ENCODE results near the gene SPNS3.

SPNS3 gene

GRCh38 chr17:4534515-4534914 is 100.8 kb downstream of the SPNS3 start:
- TF ChIP-seq, protein P1, sequence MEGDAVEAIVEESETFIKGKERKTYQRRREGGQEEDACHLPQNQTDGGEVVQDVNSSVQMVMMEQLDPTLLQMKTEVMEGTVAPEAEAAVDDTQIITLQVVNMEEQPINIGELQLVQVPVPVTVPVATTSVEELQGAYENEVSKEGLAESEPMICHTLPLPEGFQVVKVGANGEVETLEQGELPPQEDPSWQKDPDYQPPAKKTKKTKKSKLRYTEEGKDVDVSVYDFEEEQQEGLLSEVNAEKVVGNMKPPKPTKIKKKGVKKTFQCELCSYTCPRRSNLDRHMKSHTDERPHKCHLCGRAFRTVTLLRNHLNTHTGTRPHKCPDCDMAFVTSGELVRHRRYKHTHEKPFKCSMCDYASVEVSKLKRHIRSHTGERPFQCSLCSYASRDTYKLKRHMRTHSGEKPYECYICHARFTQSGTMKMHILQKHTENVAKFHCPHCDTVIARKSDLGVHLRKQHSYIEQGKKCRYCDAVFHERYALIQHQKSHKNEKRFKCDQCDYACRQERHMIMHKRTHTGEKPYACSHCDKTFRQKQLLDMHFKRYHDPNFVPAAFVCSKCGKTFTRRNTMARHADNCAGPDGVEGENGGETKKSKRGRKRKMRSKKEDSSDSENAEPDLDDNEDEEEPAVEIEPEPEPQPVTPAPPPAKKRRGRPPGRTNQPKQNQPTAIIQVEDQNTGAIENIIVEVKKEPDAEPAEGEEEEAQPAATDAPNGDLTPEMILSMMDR (IDR thresholded peaks at IDR 0.05; ENCODE audit: extremely low read depth, missing control alignments) = no peak

GRCh38 chr17:4534928-4535666 is 101.4 kb downstream of the SPNS3 start:
- TF ChIP-seq, protein P1 (IDR thresholded peaks at IDR 0.05; ENCODE audit: extremely low read depth, missing control alignments) = no peak
- no peak for DNase-seq (ENCODE audit: low spot score)

More at GRCh38 chr17:4534515-4534914, 100.8 kb downstream of the SPNS3 start:
- no peak for DNase-seq (ENCODE audit: low spot score)

DNA sequence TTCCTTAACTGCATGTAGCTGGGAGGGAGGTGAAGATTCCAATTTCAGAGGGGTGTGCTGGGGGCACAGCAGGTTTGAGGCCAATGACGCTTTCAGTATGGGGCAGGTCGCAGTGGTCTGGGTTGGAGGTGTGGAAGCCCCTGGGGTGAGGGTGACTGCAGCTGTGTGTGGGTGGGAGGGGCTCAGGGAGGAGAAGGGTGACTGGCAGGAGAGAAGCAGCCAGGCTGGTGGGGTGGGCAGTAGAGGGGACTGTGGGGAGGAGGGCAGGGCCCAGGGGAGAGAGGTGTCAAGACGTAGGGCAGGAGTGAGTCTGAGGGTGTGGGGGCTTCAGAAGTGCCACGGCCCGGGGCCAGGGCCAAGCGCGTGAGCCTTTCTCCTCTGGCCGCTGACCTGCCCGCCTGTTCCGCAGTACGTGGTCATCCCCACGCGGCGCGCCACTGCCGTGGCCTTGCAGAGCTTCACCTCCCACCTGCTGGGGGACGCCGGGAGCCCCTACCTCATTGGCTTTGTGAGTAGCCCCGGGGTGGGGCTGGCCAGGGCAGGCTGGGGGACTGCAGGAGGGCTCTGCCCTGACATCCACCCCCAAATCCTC is 102.0 kb downstream of the SPNS3 start:
- TF ChIP-seq, protein P1 (IDR thresholded peaks at IDR 0.05; ENCODE audit: extremely low read depth, missing control alignments) = no peak
- DNase-seq (ENCODE audit: low spot score) = no peak

GRCh38 chr17:4536259-4536741 is 102.6 kb downstream of the SPNS3 start:
- DNase-seq (ENCODE audit: low spot score) = no peak

DNA sequence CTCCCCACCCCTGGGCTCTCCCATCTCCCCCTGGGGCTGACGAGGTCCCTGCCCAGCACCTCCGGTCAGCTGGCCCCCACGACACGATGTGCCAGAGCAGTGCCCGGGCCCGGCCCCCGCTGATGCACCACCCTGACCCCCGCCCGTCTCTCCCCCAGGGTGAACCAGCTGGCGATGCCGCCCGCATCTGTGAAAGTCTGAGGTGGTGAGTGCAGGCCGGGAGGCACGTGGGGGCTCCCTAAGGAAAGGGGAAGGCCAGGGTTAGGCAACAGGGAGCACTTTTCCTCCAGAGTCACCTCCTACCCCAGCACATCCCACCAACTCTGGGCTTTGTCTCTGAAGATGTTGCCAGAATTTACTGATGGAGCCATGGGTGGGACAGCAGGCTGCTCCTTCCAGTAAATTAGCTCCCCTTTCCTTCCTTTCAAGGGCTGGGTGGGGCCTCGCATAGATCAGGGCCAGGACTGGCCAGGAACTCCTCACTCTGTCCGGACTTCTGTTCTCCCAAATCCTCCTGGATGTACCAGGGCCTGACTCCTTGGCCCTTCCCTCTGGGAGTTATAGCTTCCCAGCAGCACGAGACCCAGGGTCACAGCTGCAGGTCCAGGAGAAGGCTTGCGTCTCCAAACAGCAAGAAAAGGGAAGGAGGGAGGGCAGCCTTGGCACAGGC is 103.1 kb downstream of the SPNS3 start:
- no peak for DNase-seq (ENCODE audit: low spot score)
- TF ChIP-seq, protein P1 (IDR thresholded peaks at IDR 0.05; ENCODE audit: extremely low read depth, missing control alignments) = no peak

More at GRCh38 chr17:4536259-4536741, 102.6 kb downstream of the SPNS3 start:
- TF ChIP-seq, protein P1 (IDR thresholded peaks at IDR 0.05; ENCODE audit: extremely low read depth, missing control alignments) = no peak
